Kidney (tissue), 14 donors: Measurements from ENCODE around the gene VIT. TPM values are rescaled to one million over a fixed set of nuclear protein-coding genes. Genes with fewer than 3 reads are reported as not detected.
A peak's percentile ranks its signal among the peaks of the same experiment; 100 is the strongest.

Source experiments
- DNase-seq, 5 donors: peaks; one replicate each; pipeline ENCODE4 v3.0.0-alpha.2; 2013 to 2020
- FAIRE-seq: peaks from 2 replicates; lab custom pipeline; 2012; peaks lifted over from hg19 to GRCh38; lab: Jason Lieb, UNC
- H3K27ac ChIP-seq, 2 donors: one replicate each; pipeline ENCODE4 v1.7.0; 2013; ENCODE audit warnings: low read depth in 2 of 2, low read length in 2 of 2, inconsistent platforms in 1 of 2
- H3K27me3 ChIP-seq: one replicate; pipeline ENCODE4 v1.7.1; 2013; ENCODE audit warnings: low read length, inconsistent platforms; ENCODE audit not compliant: control insufficient read depth, insufficient read depth
- H3K36me3 ChIP-seq, 3 donors: one replicate each; pipeline versions ENCODE4 v1.7.0 to v1.7.1; 2013; ENCODE audit warnings: low read length in 3 of 3, control low read depth in 1 of 3, inconsistent platforms in 1 of 3; ENCODE audit not compliant: insufficient read depth in 3 of 3, control insufficient read depth in 2 of 3
- H3K4me1 ChIP-seq, 3 donors: one replicate each; pipeline versions ENCODE4 v1.7.0 to v1.7.1; 2013; ENCODE audit warnings: low read length in 3 of 3, inconsistent platforms in 1 of 3, low read depth in 1 of 3; ENCODE audit not compliant: control insufficient read depth in 2 of 3, insufficient read depth in 2 of 3
- H3K4me3 ChIP-seq, 3 donors: one replicate each; pipeline versions ENCODE4 v1.7.0 to v1.8.1; 2013; ENCODE audit warnings: low read length in 3 of 3, control low read depth in 1 of 3, inconsistent platforms in 1 of 3
- H3K9ac ChIP-seq, 3 donors: one replicate each; pipeline versions ENCODE4 v1.7.0 to v1.7.1; 2013; ENCODE audit warnings: low read length in 3 of 3, control low read depth in 1 of 3, inconsistent platforms in 1 of 3
- H3K9me3 ChIP-seq, 3 donors: one replicate each; pipeline versions ENCODE4 v1.7.0 to v1.7.1; 2013; ENCODE audit warnings: low read length in 3 of 3, control low read depth in 1 of 3, inconsistent platforms in 1 of 3; ENCODE audit not compliant: control insufficient read depth in 2 of 3, insufficient read depth in 1 of 3
- CTCF ChIP-seq: IDR thresholded peaks from 3 replicates; pipeline ENCODE4 v1.5.1; 2012; ENCODE audit warnings: mild to moderate bottlenecking, moderate library complexity, borderline replicate concordance; ENCODE audit not compliant: insufficient read depth; ENCODE audit errors: extremely low read depth
- intact Hi-C: fragments of 100-400 bp; cut with DNase I; formaldehyde crosslinking; loops from one replicate; pipeline ENCODE4 v1.11.1; 2022
- polyA plus RNA-seq: library from polyadenylated mRNA; stranded (reverse); fragments of 350-450 nt; fragmentation: Illumina TruSeq; extraction: RNeasy Lipid Tissue Mini Kit (QIAGEN cat#74804); gene quantifications from one replicate; pipeline ENCODE4 v1.2.3, GENCODE V29; 2014; ENCODE audit warnings: low read depth, low replicate concordance; ENCODE audit not compliant: insufficient read depth
- total RNA-seq: library from RNA; stranded (reverse); fragmentation: NEBNext Ultra II Directional; extraction: Animal tissue kit (Norgen Biotek cat#: 25700); gene quantifications from one replicate; pipeline ENCODE4 v1.2.1, GENCODE V29; 2021
- donor health status: control.
- donor health status: control.
- donor health status: control.
- donor health status: control.
- donor health status: control.
- donor health status: DM: yes; HTN: yes; CAD: no.
- donor health status: Normal renal cell carcinoma (clear cell type).

The VIT gene
- total and polyA plus RNA-seq, 2 donors from 2014 or later: 0.15 TPM; not detected in 1

GRCh38 chr2:36729067-36729466, 32.6 kb downstream of the VIT start:
- H3K4me1 ChIP-seq: no peaks in the 10 kb centered on the region
- no peak for TF ChIP-seq CTCF
- peaks cover 0 to 4% (median 0%) of the 10 kb centered on the region in 3 donors for H3K9me3 ChIP-seq
- H3K27me3 ChIP-seq: no peaks in the 10 kb centered on the region
- no peak overlapping the region for H3K27ac ChIP-seq
- FAIRE-seq: no peak
- DNase-seq: no peak
- intact Hi-C loops: no loop called here
- H3K9ac ChIP-seq: no peak overlapping the region
- H3K36me3 ChIP-seq: no peaks in the 10 kb centered on the region
- H3K4me3 ChIP-seq: no peak overlapping the region

GRCh38 chr2:36731941-36732672, 35.6 kb downstream of the VIT start:
- Histone ChIP-seq H3K9me3 (peaks cover 0 to 4% (median 0%) of the 10 kb centered on the region in 3 donors), H3K9ac (no peak overlapping the region), H3K27ac (no peak overlapping the region), H3K27me3 (no peaks in the 10 kb centered on the region), H3K4me3 (no peak overlapping the region), H3K4me1 (no peaks in the 10 kb centered on the region), H3K36me3 (no peaks in the 10 kb centered on the region)
- intact Hi-C loops: no loop called here
- DNase-seq (peak in 2 of 5 donors; percentile 17 to 35), FAIRE-seq (no peak)
- TF ChIP-seq CTCF: no peak

- H3K27me3 ChIP-seq: no peaks in the 10 kb centered on the region
- no peak overlapping the region for H3K9ac ChIP-seq
- peaks cover 0 to 4% (median 0%) of the 10 kb centered on the region in 3 donors for H3K9me3 ChIP-seq
- DNase-seq: no peak
- no peaks in the 10 kb centered on the region for H3K4me1 ChIP-seq
- no peak for TF ChIP-seq CTCF
- no peak for FAIRE-seq
- intact Hi-C loops: no loop called here
- no peak overlapping the region for H3K27ac ChIP-seq
- H3K36me3 ChIP-seq: no peaks in the 10 kb centered on the region
- H3K4me3 ChIP-seq: no peak overlapping the region
These were observed 36.1 kb downstream of the VIT start for GRCh38 chr2:36732673-36733036.
